Activated T-helper 1 cell treated with anti-CD3 and anti-CD28 coated beads, Interleukin-12 subunit alpha, Interleukin-12 subunit beta, Interleukin-2, Interleukin-4 antibody, amounts not matched to agents 30 ng/mL and 10 ng/mL and 1 ng/mL, durations not matched to agents 14 hours and 24 hours and 36 hours (primary cell): Measurements from ENCODE around the gene POU2F3. TPM values are rescaled to one million over a fixed set of nuclear protein-coding genes. Genes with fewer than 3 reads are reported as not detected.

ENCODE experiments used
- DNase-seq: peaks from one replicate; pipeline ENCODE4 v3.0.0; 2021; ENCODE audit warnings: low spot score
- H3K27ac Mint-ChIP-seq: one replicate; pipeline ENCODE4 v1.8.0; 2021; ENCODE audit warnings: mild to moderate bottlenecking, mixed read lengths
- H3K27me3 Mint-ChIP-seq: one replicate; pipeline ENCODE4 v1.8.0; 2022; ENCODE audit warnings: mild to moderate bottlenecking, moderate library complexity, mixed read lengths; ENCODE audit not compliant: insufficient read depth
- H3K36me3 Mint-ChIP-seq: one replicate; pipeline ENCODE4 v1.8.0; 2021; ENCODE audit warnings: low read depth, mixed read lengths
- H3K4me1 Mint-ChIP-seq: one replicate; pipeline ENCODE4 v1.8.0; 2021; ENCODE audit warnings: low read depth, mixed read lengths
- H3K4me3 Mint-ChIP-seq: one replicate; pipeline ENCODE4 v1.8.0; 2021; ENCODE audit warnings: mild to moderate bottlenecking, moderate library complexity, mixed read lengths
- H3K9me3 Mint-ChIP-seq: one replicate; pipeline ENCODE4 v1.8.0; 2021; ENCODE audit warnings: mixed read lengths
- intact Hi-C: fragments of 100-400 bp; cut with micrococcal nuclease; formaldehyde crosslinking; loops from one replicate; pipeline ENCODE4 v1.15.1; 2024
- total RNA-seq: library from RNA; stranded (reverse); gene quantifications from 2 replicates; pipeline ENCODE4 v1.2.3, GENCODE V29; 2022

POU2F3 gene
- total RNA-seq, 1 donor from 2014 or later: 0.36 TPM

DNA sequence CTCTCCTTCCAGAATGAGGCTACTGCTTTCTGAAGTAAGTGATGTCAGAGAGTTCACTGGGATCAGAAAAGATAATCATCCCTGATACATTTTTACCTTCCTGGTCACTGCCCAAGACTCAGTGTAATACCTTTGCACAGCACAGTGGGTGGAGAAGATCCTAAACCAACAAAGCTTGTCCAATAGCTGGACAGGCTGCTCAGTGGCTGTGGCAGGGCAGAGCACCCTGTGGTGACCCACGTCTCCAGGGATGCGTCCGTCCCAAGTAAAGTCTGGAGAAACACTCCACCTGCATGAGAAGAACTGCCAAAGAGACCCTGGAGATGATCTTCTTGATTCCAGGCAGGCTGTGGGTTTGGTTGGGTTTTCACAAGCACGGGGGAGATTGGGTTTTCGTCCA, 54.2 kb downstream of the POU2F3 start:
- no peaks in the 10 kb centered on the region for H3K36me3 Mint-ChIP-seq
- H3K27ac Mint-ChIP-seq: no peak overlapping the region
- no peak overlapping the region for H3K4me3 Mint-ChIP-seq
- intact Hi-C loops: no loop called here
- H3K9me3 Mint-ChIP-seq: no peaks in the 10 kb centered on the region
- DNase-seq: no peak
- peaks cover 48% of the 10 kb centered on the region for H3K27me3 Mint-ChIP-seq
- H3K4me1 Mint-ChIP-seq: no peaks in the 10 kb centered on the region

DNA sequence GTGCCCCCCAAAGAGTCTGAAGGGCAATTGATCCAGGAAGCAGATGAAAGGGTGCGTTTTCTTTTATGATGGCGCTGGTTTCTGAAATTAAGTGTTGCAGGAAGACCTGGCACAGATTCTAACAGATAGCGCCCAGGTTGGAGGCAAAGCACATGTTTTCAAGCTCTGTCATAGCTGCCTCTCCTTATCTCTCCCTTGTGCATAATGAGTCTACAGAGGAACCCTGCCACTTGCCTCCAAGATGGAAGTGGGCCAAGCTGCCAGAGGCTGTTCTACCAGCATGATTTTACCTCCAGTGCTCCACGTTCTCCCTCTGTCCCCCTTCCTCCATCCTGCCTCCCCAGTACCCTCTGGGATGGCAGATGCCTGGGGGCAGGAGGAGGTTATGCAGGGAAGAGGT, 55.2 kb downstream of the POU2F3 start:
- Mint-ChIP-seq H3K4me1 (no peaks in the 10 kb centered on the region), H3K36me3 (no peaks in the 10 kb centered on the region), H3K27me3 (peaks cover 44% of the 10 kb centered on the region), H3K4me3 (no peak overlapping the region), H3K27ac (no peak overlapping the region), H3K9me3 (no peaks in the 10 kb centered on the region)
- intact Hi-C loops: no loop called here
- no peak for DNase-seq

DNA sequence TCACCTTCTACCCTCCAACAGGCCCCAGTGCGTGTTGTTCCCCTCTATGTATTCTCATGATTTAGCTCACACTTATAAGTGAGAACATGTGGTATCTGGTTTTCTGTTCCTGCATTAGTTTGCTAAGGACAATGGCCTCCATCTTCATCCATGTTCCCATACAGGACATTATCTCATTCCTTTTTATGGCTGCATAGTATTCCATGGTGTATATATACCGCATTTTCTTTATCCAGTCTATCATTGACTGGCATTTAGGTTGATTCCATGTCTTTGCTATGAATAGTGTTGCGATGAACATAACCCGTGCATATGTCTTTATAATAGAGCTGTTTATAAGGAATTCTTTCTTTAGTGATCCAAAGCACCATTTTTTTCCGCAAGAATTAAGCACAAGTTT, 56.6 kb downstream of the POU2F3 start:
- H3K27ac Mint-ChIP-seq: no peak overlapping the region
- H3K4me1 Mint-ChIP-seq: no peaks in the 10 kb centered on the region
- no peaks in the 10 kb centered on the region for H3K9me3 Mint-ChIP-seq
- peaks cover 38% of the 10 kb centered on the region for H3K27me3 Mint-ChIP-seq
- DNase-seq: no peak
- H3K4me3 Mint-ChIP-seq: no peak overlapping the region
- no peaks in the 10 kb centered on the region for H3K36me3 Mint-ChIP-seq
- intact Hi-C loops: no loop called here

DNA sequence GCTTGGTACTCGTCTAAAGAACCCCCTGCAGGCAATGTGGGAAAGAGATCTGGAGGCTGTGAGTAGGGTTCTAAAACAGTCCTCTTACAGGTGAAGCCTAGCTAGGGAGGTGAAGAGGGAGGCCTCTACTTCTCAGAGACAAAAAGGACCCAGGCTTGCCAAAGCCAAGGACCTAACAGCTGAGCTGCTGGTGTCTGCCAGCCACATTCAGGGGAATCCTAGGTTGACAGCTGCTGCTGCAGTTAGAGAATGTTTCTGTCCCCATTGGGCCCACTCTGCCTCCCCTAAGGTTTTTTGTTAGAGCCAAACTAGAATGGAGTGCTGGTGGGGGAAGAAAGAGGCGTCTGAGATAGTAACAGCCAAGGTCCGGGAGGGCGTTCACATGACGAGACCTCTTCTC, 58.5 kb downstream of the POU2F3 start:
- H3K9me3 Mint-ChIP-seq: no peaks in the 10 kb centered on the region
- H3K27ac Mint-ChIP-seq: no peak overlapping the region
- H3K36me3 Mint-ChIP-seq: no peaks in the 10 kb centered on the region
- no peak for DNase-seq
- peaks cover 43% of the 10 kb centered on the region for H3K27me3 Mint-ChIP-seq
- H3K4me1 Mint-ChIP-seq: no peaks in the 10 kb centered on the region
- intact Hi-C loops: no loop called here
- no peak overlapping the region for H3K4me3 Mint-ChIP-seq

DNA sequence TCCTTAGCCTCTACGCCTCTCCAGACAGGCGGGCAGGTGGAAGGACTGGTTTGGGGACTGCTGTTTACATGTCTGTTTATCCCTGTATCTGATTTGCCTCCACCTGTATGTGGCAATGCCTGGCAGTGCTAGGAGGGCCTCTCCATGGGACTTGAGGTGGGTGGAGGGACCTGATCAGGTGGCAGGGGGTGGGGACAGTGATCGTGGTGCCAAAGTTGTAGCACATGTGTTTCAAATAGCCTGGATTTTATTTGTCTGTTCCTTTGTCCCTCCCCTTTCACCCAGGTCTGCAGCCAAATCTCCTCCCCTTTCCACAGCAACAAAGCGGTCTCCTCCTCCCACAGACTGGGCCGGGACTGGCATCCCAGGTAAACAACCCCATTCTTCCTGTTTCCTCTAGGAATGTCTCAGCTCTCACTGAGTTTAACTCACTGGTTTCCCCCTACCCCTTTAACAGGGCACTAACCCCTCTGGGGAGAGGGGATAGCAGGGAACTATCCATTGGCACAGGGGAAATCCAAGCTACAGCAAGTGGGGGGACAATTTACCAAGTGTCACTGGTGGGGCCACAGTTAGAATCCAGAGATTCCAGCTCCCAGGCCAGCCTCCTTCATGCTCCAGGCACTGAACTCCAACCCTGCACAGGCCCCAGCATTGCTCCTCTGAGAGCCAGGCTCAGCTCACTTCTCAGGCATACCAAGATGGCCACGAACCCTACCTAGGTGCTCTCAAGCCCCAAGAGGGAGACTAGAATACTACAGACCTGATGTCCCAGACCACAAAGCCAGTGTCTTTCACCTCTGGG, 62.3 kb downstream of the POU2F3 start:
- intact Hi-C loops: no loop called here
- no peaks in the 10 kb centered on the region for H3K9me3 Mint-ChIP-seq
- H3K4me1 Mint-ChIP-seq: no peaks in the 10 kb centered on the region
- H3K27me3 Mint-ChIP-seq: peaks cover 30% of the 10 kb centered on the region
- no peak for DNase-seq
- no peaks in the 10 kb centered on the region for H3K36me3 Mint-ChIP-seq
- no peak overlapping the region for H3K27ac Mint-ChIP-seq
- no peak overlapping the region for H3K4me3 Mint-ChIP-seq

DNA sequence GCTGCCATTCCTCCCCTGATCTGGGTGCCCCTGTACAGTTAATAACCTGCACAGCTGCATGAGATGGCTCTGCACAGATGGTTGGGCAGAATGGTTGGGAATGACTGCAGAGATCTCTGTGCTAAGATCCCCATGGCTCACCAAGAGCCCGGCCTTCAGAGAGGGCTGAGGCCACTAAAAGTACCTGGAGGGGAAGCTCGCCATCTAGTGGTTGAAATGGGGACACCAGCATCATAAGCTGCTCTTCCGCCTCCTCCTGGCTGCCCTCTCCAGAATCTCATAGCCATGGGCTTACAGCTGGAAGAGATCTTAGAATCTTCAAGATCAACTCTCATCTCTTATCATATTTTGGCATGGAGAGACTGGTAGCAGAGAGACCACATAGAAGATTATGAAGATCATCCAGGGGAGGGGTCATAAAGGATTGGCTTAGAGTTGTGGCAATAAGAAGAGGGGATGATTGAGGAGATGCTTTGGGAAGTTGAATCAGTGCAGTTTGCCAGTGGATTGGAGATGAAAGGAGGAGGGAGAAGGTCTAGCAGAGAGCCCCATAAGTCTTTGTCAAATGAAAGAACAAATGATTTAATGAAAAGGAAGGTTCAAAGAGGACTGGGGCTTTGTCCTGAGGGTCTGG, 63.2 kb downstream of the POU2F3 start:
- peaks cover 26% of the 10 kb centered on the region for H3K27me3 Mint-ChIP-seq
- no peak overlapping the region for H3K4me3 Mint-ChIP-seq
- H3K9me3 Mint-ChIP-seq: no peaks in the 10 kb centered on the region
- DNase-seq: peak; percentile 46
- H3K4me1 Mint-ChIP-seq: no peaks in the 10 kb centered on the region
- intact Hi-C loops: loop anchor here (1.0 kb wide), 2 partner anchors 68 to 131 kb away; no protein-coding TSS in a partner anchor
- peak overlapping the region; percentile 7 for H3K27ac Mint-ChIP-seq
- no peaks in the 10 kb centered on the region for H3K36me3 Mint-ChIP-seq

DNA sequence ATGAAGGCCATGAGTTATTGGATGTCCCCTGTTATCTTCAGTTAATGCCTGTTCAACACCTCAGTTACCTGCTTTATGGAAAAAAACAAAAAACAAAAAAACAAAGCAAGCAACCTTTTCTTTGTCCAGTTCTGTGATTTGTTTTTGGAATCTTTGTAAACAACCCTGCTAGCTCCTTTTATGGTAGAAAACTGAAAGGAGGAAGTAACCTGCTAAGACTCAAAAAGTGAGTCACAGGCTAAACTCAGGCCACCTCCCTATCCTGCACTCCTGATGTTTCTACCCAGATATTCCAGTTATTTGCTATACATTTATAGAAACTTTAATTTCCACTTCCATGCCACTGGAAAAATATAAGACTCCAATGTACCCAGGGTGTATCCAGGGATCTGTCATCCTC, 64.6 kb downstream of the POU2F3 start:
- Mint-ChIP-seq H3K9me3 (no peaks in the 10 kb centered on the region), H3K27me3 (peaks cover 16% of the 10 kb centered on the region), H3K4me1 (no peaks in the 10 kb centered on the region), H3K4me3 (no peak overlapping the region), H3K36me3 (no peaks in the 10 kb centered on the region), H3K27ac (no peak overlapping the region)
- DNase-seq: no peak
- intact Hi-C loops: no loop called here

DNA sequence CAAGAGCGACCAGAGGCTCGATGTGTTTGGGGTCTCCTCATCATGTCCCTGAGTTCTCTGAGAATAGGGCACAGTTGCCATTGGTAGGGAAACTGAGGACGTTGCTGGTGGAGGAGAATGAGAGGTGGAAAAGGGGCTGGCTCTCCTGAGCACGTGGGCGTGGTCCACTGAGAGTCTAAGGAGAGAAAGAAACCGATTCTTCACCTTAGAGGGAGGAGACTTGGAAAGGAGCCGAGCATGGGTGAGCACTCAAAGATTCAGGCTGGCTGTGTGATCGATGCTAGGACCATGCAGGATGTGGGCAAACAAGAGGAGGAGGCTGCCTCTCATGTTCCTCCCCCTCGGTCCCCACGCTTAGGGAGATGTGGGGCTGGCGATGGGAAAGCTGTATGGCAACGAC, 65.3 kb downstream of the POU2F3 start:
- DNase-seq: no peak
- H3K27ac Mint-ChIP-seq: no peak overlapping the region
- intact Hi-C loops: no loop called here
- H3K36me3 Mint-ChIP-seq: no peaks in the 10 kb centered on the region
- no peak overlapping the region for H3K4me3 Mint-ChIP-seq
- H3K4me1 Mint-ChIP-seq: no peaks in the 10 kb centered on the region
- H3K27me3 Mint-ChIP-seq: peaks cover 16% of the 10 kb centered on the region
- H3K9me3 Mint-ChIP-seq: no peaks in the 10 kb centered on the region

DNA sequence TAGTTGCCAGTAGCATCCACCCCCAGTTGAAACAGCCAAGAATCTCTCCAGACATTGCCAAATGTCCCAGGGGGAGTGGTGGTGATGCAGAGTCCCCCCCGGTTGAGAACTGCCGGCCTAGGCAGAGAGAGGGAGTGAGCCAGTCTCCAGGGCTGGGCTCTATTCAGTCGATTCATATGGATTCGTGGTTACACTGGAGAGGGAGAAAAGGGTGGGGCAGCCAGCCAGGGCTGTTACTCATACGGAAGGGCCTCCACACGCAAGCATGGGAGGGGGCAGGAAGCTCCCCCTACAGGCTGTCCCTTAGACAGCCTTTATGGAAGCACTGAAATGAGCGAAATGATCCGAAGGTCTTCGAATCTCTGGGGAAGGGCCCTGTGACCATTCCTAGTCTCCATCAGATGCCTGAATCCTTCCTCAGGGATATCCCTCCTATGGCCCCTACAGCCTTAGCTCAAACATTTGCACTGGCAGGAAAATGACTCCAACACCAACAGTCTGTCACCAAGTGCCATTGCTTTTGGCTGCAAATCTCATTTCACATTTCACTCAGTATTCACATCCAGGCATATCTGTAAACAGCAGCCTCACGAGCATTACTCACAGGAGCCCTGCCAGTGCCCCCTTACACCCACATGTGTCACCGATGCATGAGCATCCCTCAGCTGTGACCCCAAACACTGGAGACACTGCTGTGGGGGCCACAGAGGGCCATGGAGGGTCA, 66.7 kb downstream of the POU2F3 start:
- Mint-ChIP-seq H3K4me1 (no peaks in the 10 kb centered on the region), H3K36me3 (no peaks in the 10 kb centered on the region), H3K4me3 (no peak overlapping the region), H3K27me3 (peaks cover 12% of the 10 kb centered on the region), H3K27ac (no peak overlapping the region), H3K9me3 (no peaks in the 10 kb centered on the region)
- intact Hi-C loops: no loop called here
- no peak for DNase-seq

DNA sequence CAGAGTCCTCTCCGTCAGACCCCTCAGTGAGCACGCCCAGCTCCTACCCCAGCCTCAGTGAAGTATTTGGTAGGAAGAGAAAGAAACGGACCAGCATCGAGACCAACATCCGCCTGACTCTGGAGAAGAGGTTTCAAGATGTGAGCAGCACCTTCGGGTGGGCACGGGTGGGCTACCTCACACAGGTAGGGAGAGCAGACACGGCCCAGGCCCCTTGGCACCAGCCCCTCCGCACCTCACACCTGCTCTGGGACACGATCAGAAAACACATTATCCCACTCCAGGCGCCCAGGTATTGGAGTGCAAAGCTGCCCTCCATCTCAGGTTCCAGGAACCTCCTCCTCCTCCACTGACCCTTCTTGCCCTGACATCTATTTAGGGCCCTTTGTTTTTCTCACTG, 67.5 kb downstream of the POU2F3 start:
- no peaks in the 10 kb centered on the region for H3K4me1 Mint-ChIP-seq
- peaks cover 6% of the 10 kb centered on the region for H3K27me3 Mint-ChIP-seq
- H3K27ac Mint-ChIP-seq: no peak overlapping the region
- intact Hi-C loops: no loop called here
- H3K4me3 Mint-ChIP-seq: no peak overlapping the region
- DNase-seq: no peak
- no peaks in the 10 kb centered on the region for H3K9me3 Mint-ChIP-seq
- no peaks in the 10 kb centered on the region for H3K36me3 Mint-ChIP-seq

DNA sequence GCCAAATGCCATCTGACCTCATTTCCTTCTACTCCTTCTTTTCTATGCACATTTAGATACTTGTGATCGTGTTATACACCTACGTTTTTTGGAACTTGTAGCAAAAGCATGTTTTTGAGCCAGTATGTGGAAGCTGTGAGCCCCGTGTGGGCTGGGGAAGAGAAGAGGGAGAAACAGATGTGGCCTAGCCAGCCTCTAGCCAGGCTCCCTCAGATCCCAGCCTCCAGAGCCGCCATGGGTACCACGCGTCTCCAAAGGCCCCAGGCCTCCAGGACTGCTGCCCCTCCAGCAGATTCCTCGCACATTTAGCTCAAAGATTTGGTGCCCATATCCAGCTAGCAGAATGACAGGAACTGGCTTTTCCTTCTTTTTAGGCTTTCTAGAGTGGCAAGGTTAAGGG, 68.1 kb downstream of the POU2F3 start:
- DNase-seq: no peak
- Mint-ChIP-seq H3K9me3 (no peaks in the 10 kb centered on the region), H3K27ac (no peak overlapping the region), H3K36me3 (no peaks in the 10 kb centered on the region), H3K27me3 (peaks cover 7% of the 10 kb centered on the region), H3K4me1 (no peaks in the 10 kb centered on the region), H3K4me3 (no peak overlapping the region)
- intact Hi-C loops: no loop called here

DNA sequence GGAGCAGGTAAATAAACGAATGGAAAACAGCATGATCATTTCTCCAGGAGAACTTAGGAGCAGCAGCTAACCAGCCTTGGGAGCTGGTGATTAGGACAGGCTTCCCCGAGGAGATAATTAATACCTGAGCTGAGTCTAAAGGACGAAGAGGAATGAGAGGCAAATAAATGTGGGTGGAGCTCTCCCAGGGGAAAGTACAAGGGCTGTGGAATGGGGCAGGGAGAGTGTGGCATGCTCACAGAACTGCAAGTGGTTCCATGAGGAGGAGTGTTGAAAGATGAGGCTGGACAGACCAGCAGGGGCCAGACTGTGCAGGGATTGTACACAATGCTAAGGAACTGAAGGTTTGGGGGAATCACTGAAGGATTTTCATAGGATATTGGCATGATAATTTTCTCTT, 70.9 kb downstream of the POU2F3 start:
- Mint-ChIP-seq H3K27me3 (peaks cover 6% of the 10 kb centered on the region), H3K4me3 (no peak overlapping the region), H3K27ac (no peak overlapping the region), H3K9me3 (no peaks in the 10 kb centered on the region), H3K36me3 (no peaks in the 10 kb centered on the region), H3K4me1 (no peaks in the 10 kb centered on the region)
- no peak for DNase-seq
- intact Hi-C loops: no loop called here

DNA sequence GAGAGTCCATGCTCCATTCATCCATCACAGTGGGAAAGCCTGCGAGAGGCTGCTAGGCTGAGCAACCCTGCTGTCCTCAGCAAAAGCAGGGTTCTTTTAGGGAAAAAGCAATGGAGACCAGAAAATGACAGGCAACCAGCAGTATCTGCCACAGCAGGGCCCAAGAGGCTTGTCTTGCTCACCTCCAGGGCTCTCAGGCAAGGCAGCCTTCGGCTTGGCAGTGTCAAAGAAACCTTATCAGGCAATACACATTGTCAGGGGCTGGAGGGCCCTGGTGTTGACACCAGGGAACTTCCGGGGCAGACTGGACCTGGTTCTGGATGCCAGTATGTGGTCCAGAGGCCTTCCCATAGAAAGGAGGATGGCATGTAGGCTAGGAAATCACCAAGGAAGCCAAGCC, 74.9 kb downstream of the POU2F3 start:
- Mint-ChIP-seq H3K27me3 (peaks cover 25% of the 10 kb centered on the region), H3K9me3 (no peaks in the 10 kb centered on the region), H3K36me3 (no peaks in the 10 kb centered on the region), H3K4me1 (no peaks in the 10 kb centered on the region), H3K27ac (no peak overlapping the region), H3K4me3 (no peak overlapping the region)
- no peak for DNase-seq
- intact Hi-C loops: no loop called here
